ENCODE measurements around the gene STAC3. TPM values are rescaled to one million over a fixed set of nuclear protein-coding genes. Genes with fewer than 3 reads are reported as not detected.

Gene STAC3
- total and polyA plus RNA-seq, 10 of the 15 experiments (the other 5 are each of a cell fraction or from before 2014, with no cell fraction given) = 0.49 to 9.9 (median 3.8) TPM

DNA sequence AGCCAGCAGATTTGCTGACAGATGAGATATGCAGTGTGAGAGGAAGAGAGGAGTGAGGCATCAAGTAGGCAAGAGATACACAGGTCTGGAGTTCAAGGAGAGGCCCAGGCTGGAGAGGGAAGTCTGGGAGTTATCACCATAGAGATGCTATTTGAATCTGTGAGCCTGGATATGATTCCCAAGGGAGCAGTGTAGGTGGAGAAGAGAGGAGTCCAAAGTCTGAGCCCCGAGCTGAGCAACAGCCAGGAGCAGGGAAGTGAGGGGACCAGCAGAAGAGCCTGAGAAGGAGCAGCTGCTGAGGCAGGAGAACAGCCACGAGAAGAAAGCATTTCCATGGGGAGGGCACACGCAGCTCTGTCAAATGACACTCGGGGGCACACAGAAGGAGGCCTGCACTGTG, 54.5 kb downstream of the STAC3 start (continued):
- TF ChIP-seq, protein P1, sequence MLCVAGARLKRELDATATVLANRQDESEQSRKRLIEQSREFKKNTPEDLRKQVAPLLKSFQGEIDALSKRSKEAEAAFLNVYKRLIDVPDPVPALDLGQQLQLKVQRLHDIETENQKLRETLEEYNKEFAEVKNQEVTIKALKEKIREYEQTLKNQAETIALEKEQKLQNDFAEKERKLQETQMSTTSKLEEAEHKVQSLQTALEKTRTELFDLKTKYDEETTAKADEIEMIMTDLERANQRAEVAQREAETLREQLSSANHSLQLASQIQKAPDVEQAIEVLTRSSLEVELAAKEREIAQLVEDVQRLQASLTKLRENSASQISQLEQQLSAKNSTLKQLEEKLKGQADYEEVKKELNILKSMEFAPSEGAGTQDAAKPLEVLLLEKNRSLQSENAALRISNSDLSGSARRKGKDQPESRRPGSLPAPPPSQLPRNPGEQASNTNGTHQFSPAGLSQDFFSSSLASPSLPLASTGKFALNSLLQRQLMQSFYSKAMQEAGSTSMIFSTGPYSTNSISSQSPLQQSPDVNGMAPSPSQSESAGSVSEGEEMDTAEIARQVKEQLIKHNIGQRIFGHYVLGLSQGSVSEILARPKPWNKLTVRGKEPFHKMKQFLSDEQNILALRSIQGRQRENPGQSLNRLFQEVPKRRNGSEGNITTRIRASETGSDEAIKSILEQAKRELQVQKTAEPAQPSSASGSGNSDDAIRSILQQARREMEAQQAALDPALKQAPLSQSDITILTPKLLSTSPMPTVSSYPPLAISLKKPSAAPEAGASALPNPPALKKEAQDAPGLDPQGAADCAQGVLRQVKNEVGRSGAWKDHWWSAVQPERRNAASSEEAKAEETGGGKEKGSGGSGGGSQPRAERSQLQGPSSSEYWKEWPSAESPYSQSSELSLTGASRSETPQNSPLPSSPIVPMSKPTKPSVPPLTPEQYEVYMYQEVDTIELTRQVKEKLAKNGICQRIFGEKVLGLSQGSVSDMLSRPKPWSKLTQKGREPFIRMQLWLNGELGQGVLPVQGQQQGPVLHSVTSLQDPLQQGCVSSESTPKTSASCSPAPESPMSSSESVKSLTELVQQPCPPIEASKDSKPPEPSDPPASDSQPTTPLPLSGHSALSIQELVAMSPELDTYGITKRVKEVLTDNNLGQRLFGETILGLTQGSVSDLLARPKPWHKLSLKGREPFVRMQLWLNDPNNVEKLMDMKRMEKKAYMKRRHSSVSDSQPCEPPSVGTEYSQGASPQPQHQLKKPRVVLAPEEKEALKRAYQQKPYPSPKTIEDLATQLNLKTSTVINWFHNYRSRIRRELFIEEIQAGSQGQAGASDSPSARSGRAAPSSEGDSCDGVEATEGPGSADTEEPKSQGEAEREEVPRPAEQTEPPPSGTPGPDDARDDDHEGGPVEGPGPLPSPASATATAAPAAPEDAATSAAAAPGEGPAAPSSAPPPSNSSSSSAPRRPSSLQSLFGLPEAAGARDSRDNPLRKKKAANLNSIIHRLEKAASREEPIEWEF (IDR thresholded peaks at IDR 0.05; ENCODE audit: insufficient replicate concordance, low read depth, low read length) = no peak
- TF ChIP-seq, protein P2, sequence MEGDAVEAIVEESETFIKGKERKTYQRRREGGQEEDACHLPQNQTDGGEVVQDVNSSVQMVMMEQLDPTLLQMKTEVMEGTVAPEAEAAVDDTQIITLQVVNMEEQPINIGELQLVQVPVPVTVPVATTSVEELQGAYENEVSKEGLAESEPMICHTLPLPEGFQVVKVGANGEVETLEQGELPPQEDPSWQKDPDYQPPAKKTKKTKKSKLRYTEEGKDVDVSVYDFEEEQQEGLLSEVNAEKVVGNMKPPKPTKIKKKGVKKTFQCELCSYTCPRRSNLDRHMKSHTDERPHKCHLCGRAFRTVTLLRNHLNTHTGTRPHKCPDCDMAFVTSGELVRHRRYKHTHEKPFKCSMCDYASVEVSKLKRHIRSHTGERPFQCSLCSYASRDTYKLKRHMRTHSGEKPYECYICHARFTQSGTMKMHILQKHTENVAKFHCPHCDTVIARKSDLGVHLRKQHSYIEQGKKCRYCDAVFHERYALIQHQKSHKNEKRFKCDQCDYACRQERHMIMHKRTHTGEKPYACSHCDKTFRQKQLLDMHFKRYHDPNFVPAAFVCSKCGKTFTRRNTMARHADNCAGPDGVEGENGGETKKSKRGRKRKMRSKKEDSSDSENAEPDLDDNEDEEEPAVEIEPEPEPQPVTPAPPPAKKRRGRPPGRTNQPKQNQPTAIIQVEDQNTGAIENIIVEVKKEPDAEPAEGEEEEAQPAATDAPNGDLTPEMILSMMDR (IDR thresholded peaks at IDR 0.05 in 2 of 3, conservative IDR thresholded peaks at IDR 0.05 in 1 of 3; ENCODE audit: control insufficient read depth in 2 of 3, extremely low read depth in 1 of 3, insufficient read depth in 1 of 3, low read depth in 3 of 3, low read length in 3 of 3) = no peak
- TF ChIP-seq TAF1 (IDR thresholded peaks at IDR 0.05; ENCODE audit: borderline replicate concordance, low read depth, low read length) (no peak), HDGF (IDR thresholded peaks at IDR 0.05) (no peak), FOS (IDR thresholded peaks at IDR 0.05; ENCODE audit: borderline replicate concordance, extremely low read depth, insufficient read length) (no peak), JUND (IDR thresholded peaks at IDR 0.05; ENCODE audit: low read depth, low read length) (no peak)
- TF ChIP-seq, protein P3, sequence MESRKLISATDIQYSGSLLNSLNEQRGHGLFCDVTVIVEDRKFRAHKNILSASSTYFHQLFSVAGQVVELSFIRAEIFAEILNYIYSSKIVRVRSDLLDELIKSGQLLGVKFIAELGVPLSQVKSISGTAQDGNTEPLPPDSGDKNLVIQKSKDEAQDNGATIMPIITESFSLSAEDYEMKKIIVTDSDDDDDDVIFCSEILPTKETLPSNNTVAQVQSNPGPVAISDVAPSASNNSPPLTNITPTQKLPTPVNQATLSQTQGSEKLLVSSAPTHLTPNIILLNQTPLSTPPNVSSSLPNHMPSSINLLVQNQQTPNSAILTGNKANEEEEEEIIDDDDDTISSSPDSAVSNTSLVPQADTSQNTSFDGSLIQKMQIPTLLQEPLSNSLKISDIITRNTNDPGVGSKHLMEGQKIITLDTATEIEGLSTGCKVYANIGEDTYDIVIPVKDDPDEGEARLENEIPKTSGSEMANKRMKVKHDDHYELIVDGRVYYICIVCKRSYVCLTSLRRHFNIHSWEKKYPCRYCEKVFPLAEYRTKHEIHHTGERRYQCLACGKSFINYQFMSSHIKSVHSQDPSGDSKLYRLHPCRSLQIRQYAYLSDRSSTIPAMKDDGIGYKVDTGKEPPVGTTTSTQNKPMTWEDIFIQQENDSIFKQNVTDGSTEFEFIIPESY (IDR thresholded peaks at IDR 0.05) = no peak

Data from GM12878 (cell line).